Esophagus squamous epithelium (tissue), 5 donors: ENCODE measurements around the gene BAZ2B. TPM values are rescaled to one million over a fixed set of nuclear protein-coding genes. Genes with fewer than 3 reads are reported as not detected.

Experiments
- DNase-seq: peaks from one replicate; lab custom pipeline; 2025; lab: John Stamatoyannopoulos, UW
- H3K27ac ChIP-seq, 4 donors: fragments of 200-600 bp; sonication (generic); one replicate each; pipeline ENCODE4 v1.5.1; 2016 to 2019; ENCODE audit warnings: mild to moderate bottlenecking in 1 of 4
- H3K27me3 ChIP-seq, 4 donors: fragments of 200-600 bp; sonication (generic); 1 replicate in 3 of 4; 2 replicates in 1 of 4; pipeline versions ENCODE4 v1.5.1 to v1.6.0; 2017 to 2021; ENCODE audit warnings: antibody characterized with exemption in 1 of 4
- H3K36me3 ChIP-seq, 3 donors: fragments of 200-600 bp; sonication (generic); one replicate each; pipeline ENCODE4 v1.5.1; 2016 to 2019
- H3K4me1 ChIP-seq, 3 donors: fragments of 200-600 bp; sonication (generic); one replicate each; pipeline ENCODE4 v1.5.1; 2017 to 2019
- H3K4me3 ChIP-seq, 4 donors: fragments of 200-600 bp; sonication (generic); 1 replicate in 3 of 4; 2 replicates in 1 of 4; pipeline ENCODE4 v1.5.1; 2016 to 2019; ENCODE audit warnings: mild to moderate bottlenecking in 2 of 4, moderate library complexity in 1 of 4
- H3K9me3 ChIP-seq, 3 donors: fragments of 200-600 bp; sonication (generic); one replicate each; pipeline ENCODE4 v1.5.1; 2016 to 2019
- CTCF ChIP-seq, 6 experiments: fragments of 450-650 bp in 4 of 6; fragments of 200-600 bp in 2 of 6; sonication (generic) in 2 of 6; IDR thresholded peaks; one replicate each; pipeline ENCODE4 v1.5.1; 2016 to 2019; ENCODE audit warnings: antibody characterized with exemption in 6 of 6, mild to moderate bottlenecking in 4 of 6, moderate library complexity in 4 of 6
- POLR2A ChIP-seq, 4 donors: fragments of 450-650 bp; IDR thresholded peaks; one replicate each; pipeline ENCODE4 v1.6.1; 2017; ENCODE audit warnings: antibody characterized with exemption in 4 of 4, mild to moderate bottlenecking in 4 of 4, moderate library complexity in 3 of 4
- WGBS, 2 donors: methylation state at CpG; one replicate each; pipeline ENCODE4 v1.1.5; 2018; 5-methylcytosine and 5-hydroxymethylcytosine counted together
- intact Hi-C: fragments of 100-400 bp; cut with DNase I; formaldehyde crosslinking; loops from one replicate; pipeline ENCODE4 v1.15.0; 2022
- total RNA-seq, 4 donors: library from RNA; depleted of rRNA; stranded (reverse); fragments of >200 nt; gene quantifications; one replicate each; pipeline ENCODE4 v1.1.0, GENCODE V29; 2016
- donor health status: DM: yes; HTN: yes; CAD: no.

Gene BAZ2B
- total RNA-seq, 4 donors from 2014 or later, result 41.6 to 94.6 (median 54.1) TPM

GRCh38 chr2:159606287-159606686, 10.1 kb downstream of the BAZ2B start:
- Histone ChIP-seq H3K27me3 (no peaks in the 10 kb centered on the region), H3K9me3 (no peaks in the 10 kb centered on the region), H3K36me3 (no peaks in the 10 kb centered on the region), H3K4me3 (no peak overlapping the region), H3K27ac (peak overlapping the region; percentile 8 to 75 (median 48)), H3K4me1 (peaks cover 5 to 100% (median 43%) of the 10 kb centered on the region in 3 donors)
- TF ChIP-seq CTCF (IDR thresholded peaks at IDR 0.05), result no peak
- TF ChIP-seq POLR2A (IDR thresholded peaks at IDR 0.05), result no peak
- 11 to 36% methylated on average over 2 of the region's 2 CpGs for WGBS, 2 donors
- no peak for DNase-seq
- intact Hi-C loops, result no loop called here

GRCh38 chr2:159605441-159606178, 10.7 kb downstream of the BAZ2B start:
- Histone ChIP-seq H3K4me3 (no peak overlapping the region), H3K27me3 (no peaks in the 10 kb centered on the region), H3K4me1 (peaks cover 6 to 100% (median 38%) of the 10 kb centered on the region in 3 donors), H3K9me3 (no peaks in the 10 kb centered on the region), H3K36me3 (no peaks in the 10 kb centered on the region), H3K27ac (peak overlapping the region; percentile 8 to 75 (median 48))
- TF ChIP-seq POLR2A (IDR thresholded peaks at IDR 0.05) (no peak), CTCF (IDR thresholded peaks at IDR 0.05) (no peak)
- DNase-seq, result no peak
- intact Hi-C loops, result no loop called here
- WGBS, 2 donors, result 24 to 28% methylated on average over 3 of the region's 3 CpGs

- Histone ChIP-seq H3K27ac (no peak overlapping the region), H3K36me3 (no peaks in the 10 kb centered on the region), H3K27me3 (no peaks in the 10 kb centered on the region), H3K4me3 (no peak overlapping the region), H3K9me3 (no peaks in the 10 kb centered on the region), H3K4me1 (peaks cover 10 to 94% (median 30%) of the 10 kb centered on the region in 3 donors)
- intact Hi-C loops, result no loop called here
- 52 to 63% methylated on average over 2 of the region's 2 CpGs for WGBS, 2 donors
- TF ChIP-seq CTCF (IDR thresholded peaks at IDR 0.05), result no peak
- no peak for TF ChIP-seq POLR2A (IDR thresholded peaks at IDR 0.05)
- no peak for DNase-seq
These were observed 12.2 kb downstream of the BAZ2B start for GRCh38 chr2:159604159-159604558.

GRCh38 chr2:159600752-159601151, 15.6 kb downstream of the BAZ2B start:
- peak overlapping the region; percentile 17 to 69 (median 38) for H3K27ac ChIP-seq

More at GRCh38 chr2:159600752-159601151, 15.6 kb downstream of the BAZ2B start:
- no peak for DNase-seq
- 19 to 27% methylated on average over 3 of the region's 3 CpGs for WGBS, 2 donors
- TF ChIP-seq CTCF (IDR thresholded peaks at IDR 0.05), result no peak
- TF ChIP-seq POLR2A (IDR thresholded peaks at IDR 0.05), result no peak
- Histone ChIP-seq H3K27me3 (no peaks in the 10 kb centered on the region), H3K4me3 (no peak overlapping the region), H3K4me1 (peaks cover 7 to 70% (median 13%) of the 10 kb centered on the region in 3 donors), H3K9me3 (no peaks in the 10 kb centered on the region), H3K36me3 (no peaks in the 10 kb centered on the region)
- intact Hi-C loops, result no loop called here
